Calu3 (cell line): ENCODE measurements around the gene SCFD2. TPM values are rescaled to one million over a fixed set of nuclear protein-coding genes. Genes with fewer than 3 reads are reported as not detected.

Experiments
- BruUV-seq: library from RNA; stranded (reverse); fragments of 400-500 nt; replicated peaks from 2 replicates; lab custom pipeline; 2021; lab: Mats Ljungman, UMichigan
- CTCF ChIA-PET: fragments of 300-600 bp; sonication (Branson Sonifier 250); formaldehyde crosslinking; loops from one replicate; lab custom pipeline; 2022; ENCODE audit warnings: antibody characterized with exemption; lab: Charles Lee
- DNase-seq: peaks from one replicate; pipeline ENCODE4 v3.0.0; 2022
- H3K27ac Mint-ChIP-seq: one replicate; pipeline ENCODE4 v1.8.0; 2022; ENCODE audit warnings: mixed read lengths; ENCODE audit not compliant: unreplicated experiment
- H3K27me3 Mint-ChIP-seq: one replicate; pipeline ENCODE4 v1.8.0; 2022; ENCODE audit warnings: mixed read lengths; ENCODE audit not compliant: unreplicated experiment
- H3K36me3 Mint-ChIP-seq: one replicate; pipeline ENCODE4 v1.8.0; 2022; ENCODE audit warnings: mild to moderate bottlenecking, moderate library complexity, mixed read lengths; ENCODE audit not compliant: insufficient read depth, unreplicated experiment
- H3K4me1 Mint-ChIP-seq: one replicate; pipeline ENCODE4 v1.8.0; 2022; ENCODE audit warnings: mild to moderate bottlenecking, low read depth, mixed read lengths; ENCODE audit not compliant: unreplicated experiment
- H3K4me3 Mint-ChIP-seq: one replicate; pipeline ENCODE4 v1.8.0; 2022; ENCODE audit warnings: mild to moderate bottlenecking, low read depth, moderate library complexity, mixed read lengths; ENCODE audit not compliant: unreplicated experiment
- H3K9me3 Mint-ChIP-seq: one replicate; pipeline ENCODE4 v1.8.0; 2022; ENCODE audit warnings: low read depth, mixed read lengths; ENCODE audit not compliant: unreplicated experiment
- intact Hi-C: fragments of 100-400 bp; cut with micrococcal nuclease; formaldehyde crosslinking; loops from one replicate; pipeline ENCODE4 v1.10.0; 2022; ENCODE audit not compliant: unreplicated experiment
- total RNA-seq: library from RNA; stranded (reverse); gene quantifications from 2 replicates; pipeline ENCODE4 v1.2.3, GENCODE V29; 2022
- TF ChIP-seq, protein P1 (sequence below): fragments of 200-600 bp; IDR thresholded peaks from one replicate; pipeline ENCODE4 v1.8.0; 2022; ENCODE audit warnings: antibody characterized with exemption; ENCODE audit not compliant: unreplicated experiment

Gene SCFD2
- total RNA-seq, 1 experiment from 2014 or later, result 16.7 TPM

DNA sequence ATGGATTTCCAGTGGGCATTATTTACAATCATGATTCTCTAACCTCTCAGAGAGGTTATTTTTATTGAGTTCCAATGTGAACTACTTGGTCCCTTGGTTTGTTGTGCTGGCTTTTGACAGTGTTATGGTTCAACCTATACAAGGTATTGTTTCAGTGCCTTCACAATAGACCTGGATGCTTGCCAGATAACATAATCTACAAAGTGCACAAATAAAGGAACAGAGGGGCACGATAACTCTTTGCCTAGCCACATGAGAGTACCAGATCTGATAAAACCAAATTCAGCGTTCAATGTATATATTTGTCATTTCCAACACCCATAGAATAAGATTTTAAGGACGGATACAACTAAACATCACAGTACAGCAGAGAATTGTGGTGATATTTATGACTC is 382.9 kb downstream of the SCFD2 start:
- Mint-ChIP-seq H3K27ac (no peak overlapping the region), H3K36me3 (no peaks in the 10 kb centered on the region), H3K4me1 (no peaks in the 10 kb centered on the region), H3K27me3 (no peaks in the 10 kb centered on the region), H3K9me3 (no peaks in the 10 kb centered on the region), H3K4me3 (no peak overlapping the region)
- intact Hi-C loops, result loop anchor here (2.0 to 5.0 kb wide), 8 partner anchors 71 to 1249 kb away; no protein-coding TSS in a partner anchor
- TF ChIP-seq, protein P1, sequence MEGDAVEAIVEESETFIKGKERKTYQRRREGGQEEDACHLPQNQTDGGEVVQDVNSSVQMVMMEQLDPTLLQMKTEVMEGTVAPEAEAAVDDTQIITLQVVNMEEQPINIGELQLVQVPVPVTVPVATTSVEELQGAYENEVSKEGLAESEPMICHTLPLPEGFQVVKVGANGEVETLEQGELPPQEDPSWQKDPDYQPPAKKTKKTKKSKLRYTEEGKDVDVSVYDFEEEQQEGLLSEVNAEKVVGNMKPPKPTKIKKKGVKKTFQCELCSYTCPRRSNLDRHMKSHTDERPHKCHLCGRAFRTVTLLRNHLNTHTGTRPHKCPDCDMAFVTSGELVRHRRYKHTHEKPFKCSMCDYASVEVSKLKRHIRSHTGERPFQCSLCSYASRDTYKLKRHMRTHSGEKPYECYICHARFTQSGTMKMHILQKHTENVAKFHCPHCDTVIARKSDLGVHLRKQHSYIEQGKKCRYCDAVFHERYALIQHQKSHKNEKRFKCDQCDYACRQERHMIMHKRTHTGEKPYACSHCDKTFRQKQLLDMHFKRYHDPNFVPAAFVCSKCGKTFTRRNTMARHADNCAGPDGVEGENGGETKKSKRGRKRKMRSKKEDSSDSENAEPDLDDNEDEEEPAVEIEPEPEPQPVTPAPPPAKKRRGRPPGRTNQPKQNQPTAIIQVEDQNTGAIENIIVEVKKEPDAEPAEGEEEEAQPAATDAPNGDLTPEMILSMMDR, result no peak
- CTCF ChIA-PET, result interaction anchor here (1.0 to 1.9 kb wide), 4 partner anchors 260 to 607 kb away, joined by 6 to 13 read pairs (median 8); no protein-coding TSS in a partner anchor
- BruUV-seq, result no TSS peak
- DNase-seq, result no peak

DNA sequence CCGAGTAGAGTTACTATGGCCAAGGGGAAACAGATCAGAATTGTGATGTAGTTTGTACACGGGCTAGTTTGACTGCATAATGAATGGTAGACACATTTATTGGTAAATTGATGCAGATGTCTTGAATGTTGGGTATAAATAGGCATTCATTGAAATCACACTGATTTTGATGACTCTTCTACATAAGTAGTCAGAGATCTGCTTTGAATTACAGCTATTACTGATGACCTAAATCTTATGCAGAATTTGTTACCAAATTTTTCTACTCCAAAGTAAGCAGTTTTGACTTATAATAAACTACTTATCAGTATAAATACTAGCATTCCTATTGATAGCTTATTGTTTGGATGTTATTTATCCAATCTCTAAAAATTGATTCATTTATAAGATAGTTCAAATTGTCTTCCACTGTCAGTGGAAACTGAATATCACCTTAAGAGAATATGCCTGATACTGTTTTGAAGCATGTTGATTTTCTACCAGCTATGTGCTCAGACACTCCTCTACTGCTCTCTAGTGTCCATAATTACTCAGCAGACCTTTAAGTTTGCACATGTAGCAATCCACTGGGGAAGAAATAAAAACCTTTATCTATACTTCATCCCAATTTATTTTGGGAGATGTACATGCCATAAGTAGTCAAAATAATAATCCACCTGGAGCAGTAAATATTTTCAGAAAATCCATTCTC is 383.5 kb downstream of the SCFD2 start:
- no TSS peak for BruUV-seq
- intact Hi-C loops, result loop anchor here (2.0 to 5.0 kb wide), 8 partner anchors 70 to 1250 kb away; no protein-coding TSS in a partner anchor
- H3K27me3 Mint-ChIP-seq, result no peaks in the 10 kb centered on the region
- H3K36me3 Mint-ChIP-seq, result no peaks in the 10 kb centered on the region
- H3K27ac Mint-ChIP-seq, result no peak overlapping the region
- H3K9me3 Mint-ChIP-seq, result no peaks in the 10 kb centered on the region
- TF ChIP-seq, protein P1, result no peak
- no peaks in the 10 kb centered on the region for H3K4me1 Mint-ChIP-seq
- no peak overlapping the region for H3K4me3 Mint-ChIP-seq
- CTCF ChIA-PET, result interaction anchor here (0.6 to 1.5 kb wide), 5 partner anchors 260 to 748 kb away, joined by 4 to 13 read pairs (median 6); no protein-coding TSS in a partner anchor
- DNase-seq, result no peak

DNA sequence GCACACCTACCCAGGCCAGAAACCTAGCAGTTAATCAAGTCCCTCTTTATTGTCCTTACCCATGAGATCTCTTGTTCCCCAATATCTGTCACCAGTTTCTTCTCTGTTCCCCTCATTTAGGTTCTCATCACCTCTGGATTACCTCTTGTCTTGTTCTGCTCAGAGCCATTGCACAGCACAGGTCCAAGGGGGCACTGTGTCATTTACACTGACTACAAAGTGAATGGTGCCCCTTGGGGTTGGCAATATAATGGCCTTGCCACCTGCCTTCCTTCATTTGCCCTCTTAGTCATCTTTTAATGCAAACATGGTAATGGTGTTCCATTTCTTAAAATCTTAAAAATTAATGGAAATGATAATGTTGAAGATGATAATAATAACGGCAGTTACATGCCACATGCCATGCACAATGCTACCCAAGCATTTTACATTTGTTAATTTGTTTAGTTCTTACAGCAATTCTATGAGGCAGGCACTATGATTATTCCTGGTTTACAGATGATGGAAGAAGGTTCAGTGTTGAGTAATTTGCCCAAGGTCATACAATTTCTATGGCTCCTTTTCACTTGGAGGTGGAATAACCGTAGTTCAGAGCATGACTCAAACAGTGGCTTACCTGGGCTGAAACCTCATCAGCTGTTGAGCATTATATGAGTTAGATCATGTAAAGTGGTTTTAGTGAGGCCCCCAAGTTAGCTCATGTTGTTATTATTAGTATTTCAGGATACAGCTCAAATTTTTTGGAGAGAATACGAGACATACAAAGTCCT is 385.9 kb downstream of the SCFD2 start:
- H3K4me1 Mint-ChIP-seq, result no peaks in the 10 kb centered on the region
- no peaks in the 10 kb centered on the region for H3K27me3 Mint-ChIP-seq
- TF ChIP-seq, protein P1, result no peak
- H3K4me3 Mint-ChIP-seq, result no peak overlapping the region
- no peak overlapping the region for H3K27ac Mint-ChIP-seq
- H3K36me3 Mint-ChIP-seq, result no peaks in the 10 kb centered on the region
- intact Hi-C loops, result loop anchor here (5.0 kb wide), 4 partner anchors 68 to 1252 kb away; no protein-coding TSS in a partner anchor
- no TSS peak for BruUV-seq
- CTCF ChIA-PET, result no interaction called here
- no peaks in the 10 kb centered on the region for H3K9me3 Mint-ChIP-seq
- DNase-seq, result no peak

DNA sequence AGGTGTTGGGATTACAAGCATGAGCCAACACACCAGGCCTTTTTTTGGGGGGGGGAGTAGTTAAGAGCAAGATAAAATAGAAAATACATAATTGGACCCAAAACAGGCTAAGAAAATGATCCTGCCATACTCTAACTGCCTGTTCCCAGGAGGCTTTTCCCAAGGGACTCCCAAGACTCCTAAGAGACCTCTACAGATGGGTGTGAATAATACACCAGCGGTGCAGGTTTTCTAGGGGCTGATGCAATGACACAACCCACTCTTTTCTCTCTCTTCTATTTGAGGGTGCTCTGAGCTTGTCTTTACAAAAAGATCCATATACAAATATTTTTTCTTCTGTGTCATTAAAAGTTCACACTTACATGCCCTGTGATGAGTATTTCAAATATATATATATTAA is 386.8 kb downstream of the SCFD2 start:
- H3K4me3 Mint-ChIP-seq, result no peak overlapping the region
- CTCF ChIA-PET, result no interaction called here
- no peaks in the 10 kb centered on the region for H3K36me3 Mint-ChIP-seq
- H3K9me3 Mint-ChIP-seq, result no peaks in the 10 kb centered on the region
- DNase-seq, result no peak
- TF ChIP-seq, protein P1, result no peak
- no peak overlapping the region for H3K27ac Mint-ChIP-seq
- intact Hi-C loops, result no loop called here
- no peaks in the 10 kb centered on the region for H3K4me1 Mint-ChIP-seq
- no peaks in the 10 kb centered on the region for H3K27me3 Mint-ChIP-seq
- no TSS peak for BruUV-seq
